ENCODE data around the gene FOXP4.

Gene FOXP4

GRCh38 chr6:41586252-41587007, 40.2 kb downstream of the FOXP4 start:
- DNase-seq = peak in 1 of 2 experiments; percentile 19

- no peak for DNase-seq
These were observed 41.1 kb downstream of the FOXP4 start for GRCh38 chr6:41587131-41587879.

GRCh38 chr6:41588111-41588510, 41.9 kb downstream of the FOXP4 start:
- no peak for DNase-seq

- DNase-seq = no peak
These were observed 43.0 kb downstream of the FOXP4 start for GRCh38 chr6:41589223-41589622.

GRCh38 chr6:41589636-41590622, 43.7 kb downstream of the FOXP4 start:
- DNase-seq = no peak

GRCh38 chr6:41591122-41591521, 44.9 kb downstream of the FOXP4 start:
- no peak for DNase-seq

- DNase-seq = peak; percentile 29 to 50
These were observed 45.8 kb downstream of the FOXP4 start for GRCh38 chr6:41591859-41592502.

GRCh38 chr6:41593406-41593805, 47.2 kb downstream of the FOXP4 start:
- no peak for DNase-seq

- DNase-seq = no peak
These were observed 47.7 kb downstream of the FOXP4 start for GRCh38 chr6:41593839-41594238.

GRCh38 chr6:41594326-41594725, 48.1 kb downstream of the FOXP4 start:
- no peak for DNase-seq

- no peak for DNase-seq
These were observed 48.6 kb downstream of the FOXP4 start for GRCh38 chr6:41594766-41595165.

- no peak for DNase-seq
These were observed 49.0 kb downstream of the FOXP4 start for GRCh38 chr6:41595166-41595565.

GRCh38 chr6:41596096-41596685, 50.0 kb downstream of the FOXP4 start:
- no peak for DNase-seq

GRCh38 chr6:41596807-41597206, 50.6 kb downstream of the FOXP4 start:
- DNase-seq = no peak

- no peak for DNase-seq
These were observed 51.2 kb downstream of the FOXP4 start for GRCh38 chr6:41597246-41598000.

- DNase-seq = no peak
These were observed 52.5 kb downstream of the FOXP4 start for GRCh38 chr6:41598670-41599014.

GRCh38 chr6:41599015-41599851, 53.1 kb downstream of the FOXP4 start:
- DNase-seq = no peak

GRCh38 chr6:41599852-41600445, 53.8 kb downstream of the FOXP4 start:
- no peak for DNase-seq

- no peak for DNase-seq
These were observed 54.5 kb downstream of the FOXP4 start for GRCh38 chr6:41600499-41601247.

- no peak for DNase-seq
These were observed 55.0 kb downstream of the FOXP4 start for GRCh38 chr6:41601248-41601549.

Data from SHP77 (cell line).